ENCODE results near the gene SLC39A12.

Gene SLC39A12

DNA sequence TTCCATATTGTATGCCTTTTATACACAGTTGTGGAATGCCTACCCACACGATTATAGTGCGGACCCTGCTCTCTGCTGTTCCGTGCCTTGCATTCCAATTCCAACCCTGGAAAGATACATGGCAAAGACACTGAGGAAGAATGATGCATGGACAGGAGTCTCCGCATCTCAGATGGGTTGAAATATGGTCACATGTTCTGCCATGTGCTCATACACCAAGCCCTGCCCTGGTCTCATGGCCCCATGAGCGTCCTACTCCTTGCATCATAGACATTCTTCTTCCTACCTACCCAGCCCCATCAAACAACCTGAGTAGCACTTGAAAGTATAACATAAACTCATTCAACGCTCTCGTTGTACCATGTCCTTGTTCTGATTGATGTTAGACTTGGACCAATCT, 6.3 kb downstream of the SLC39A12 start:
- Mint-ChIP-seq H3K27me3 (ENCODE audit: low read depth) (peaks cover 4% of the 10 kb centered on the region), H3K36me3 (ENCODE audit: low read depth) (no peaks in the 10 kb centered on the region), H3K4me3 (no peak overlapping the region), H3K27ac (no peak overlapping the region), H3K4me1 (no peaks in the 10 kb centered on the region), H3K9me3 (no peaks in the 10 kb centered on the region)
- TF ChIP-seq, protein P1, sequence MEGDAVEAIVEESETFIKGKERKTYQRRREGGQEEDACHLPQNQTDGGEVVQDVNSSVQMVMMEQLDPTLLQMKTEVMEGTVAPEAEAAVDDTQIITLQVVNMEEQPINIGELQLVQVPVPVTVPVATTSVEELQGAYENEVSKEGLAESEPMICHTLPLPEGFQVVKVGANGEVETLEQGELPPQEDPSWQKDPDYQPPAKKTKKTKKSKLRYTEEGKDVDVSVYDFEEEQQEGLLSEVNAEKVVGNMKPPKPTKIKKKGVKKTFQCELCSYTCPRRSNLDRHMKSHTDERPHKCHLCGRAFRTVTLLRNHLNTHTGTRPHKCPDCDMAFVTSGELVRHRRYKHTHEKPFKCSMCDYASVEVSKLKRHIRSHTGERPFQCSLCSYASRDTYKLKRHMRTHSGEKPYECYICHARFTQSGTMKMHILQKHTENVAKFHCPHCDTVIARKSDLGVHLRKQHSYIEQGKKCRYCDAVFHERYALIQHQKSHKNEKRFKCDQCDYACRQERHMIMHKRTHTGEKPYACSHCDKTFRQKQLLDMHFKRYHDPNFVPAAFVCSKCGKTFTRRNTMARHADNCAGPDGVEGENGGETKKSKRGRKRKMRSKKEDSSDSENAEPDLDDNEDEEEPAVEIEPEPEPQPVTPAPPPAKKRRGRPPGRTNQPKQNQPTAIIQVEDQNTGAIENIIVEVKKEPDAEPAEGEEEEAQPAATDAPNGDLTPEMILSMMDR (IDR thresholded peaks at IDR 0.05; ENCODE audit: unreplicated experiment in 3 of 3) = no peak

DNA sequence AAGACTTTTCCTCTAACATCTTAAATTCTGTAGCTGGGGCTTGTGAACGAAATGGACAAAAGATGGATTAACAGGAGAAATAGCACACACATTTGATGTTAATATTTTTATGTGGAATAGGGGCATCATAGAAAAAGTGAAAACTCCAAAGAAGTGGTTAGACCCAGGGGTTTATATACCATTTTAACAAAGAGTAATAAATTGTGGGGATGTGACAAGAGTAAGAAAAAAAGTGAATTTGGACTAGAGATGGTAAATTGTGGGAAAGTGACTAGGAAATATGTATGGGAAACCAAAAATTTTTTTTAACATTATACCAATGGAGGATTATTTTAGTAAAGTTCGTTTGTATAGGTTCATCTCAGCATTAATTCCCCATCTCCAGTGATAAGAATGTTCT, 8.2 kb downstream of the SLC39A12 start:
- TF ChIP-seq, protein P1 (IDR thresholded peaks at IDR 0.05; ENCODE audit: unreplicated experiment in 3 of 3) = no peak

DNA sequence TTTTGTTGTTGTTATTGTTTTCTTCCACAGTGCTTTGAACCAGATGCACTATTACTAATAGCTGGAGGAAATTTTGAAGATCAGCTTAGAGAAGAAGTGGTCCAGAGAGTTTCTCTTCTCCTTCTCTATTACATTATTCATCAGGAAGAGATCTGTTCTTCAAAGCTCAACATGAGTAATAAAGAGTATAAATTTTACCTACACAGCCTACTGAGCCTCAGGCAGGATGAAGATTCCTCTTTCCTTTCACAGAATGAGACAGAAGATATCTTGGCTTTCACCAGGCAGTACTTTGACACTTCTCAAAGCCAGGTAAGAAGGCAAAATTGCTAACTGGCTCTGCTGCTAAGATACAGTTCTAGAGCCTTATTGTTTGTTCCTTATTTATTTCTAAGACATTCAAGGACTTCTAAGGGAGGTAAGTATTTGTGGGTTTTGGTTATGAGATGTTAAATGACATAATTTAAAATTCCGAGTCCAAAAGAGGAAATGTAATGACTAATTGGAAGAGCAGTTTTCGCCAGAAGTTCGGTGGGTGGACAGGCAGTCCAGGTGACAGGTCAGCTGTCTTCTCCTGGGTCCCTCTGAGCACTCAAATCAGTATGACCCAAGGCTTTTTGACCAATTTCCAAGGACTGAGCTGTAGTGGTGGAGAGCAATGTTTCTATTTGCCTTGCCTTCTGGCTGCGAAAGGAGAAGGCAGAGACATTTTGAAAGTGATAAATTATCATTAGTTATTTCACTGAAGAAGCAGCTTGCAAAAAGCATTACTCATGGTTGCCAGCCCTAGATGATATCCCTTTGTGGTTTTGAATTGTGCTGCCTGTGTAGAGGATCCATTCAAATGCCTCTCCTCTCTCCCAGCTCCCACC, 10.1 kb downstream of the SLC39A12 start:
- H3K4me3 Mint-ChIP-seq = no peak overlapping the region
- no peaks in the 10 kb centered on the region for H3K9me3 Mint-ChIP-seq
- TF ChIP-seq, protein P1 (IDR thresholded peaks at IDR 0.05; ENCODE audit: unreplicated experiment in 3 of 3) = no peak
- H3K27ac Mint-ChIP-seq = no peak overlapping the region
- no peaks in the 10 kb centered on the region for H3K36me3 Mint-ChIP-seq (ENCODE audit: low read depth)
- H3K4me1 Mint-ChIP-seq = no peaks in the 10 kb centered on the region
- H3K27me3 Mint-ChIP-seq (ENCODE audit: low read depth) = peaks cover 4% of the 10 kb centered on the region

More for the DNA sequence above, 8.2 kb downstream of the SLC39A12 start:
- Mint-ChIP-seq H3K27me3 (ENCODE audit: low read depth) (peaks cover 4% of the 10 kb centered on the region), H3K4me3 (no peak overlapping the region), H3K36me3 (ENCODE audit: low read depth) (no peaks in the 10 kb centered on the region), H3K9me3 (no peaks in the 10 kb centered on the region), H3K27ac (no peak overlapping the region), H3K4me1 (no peaks in the 10 kb centered on the region)

DNA sequence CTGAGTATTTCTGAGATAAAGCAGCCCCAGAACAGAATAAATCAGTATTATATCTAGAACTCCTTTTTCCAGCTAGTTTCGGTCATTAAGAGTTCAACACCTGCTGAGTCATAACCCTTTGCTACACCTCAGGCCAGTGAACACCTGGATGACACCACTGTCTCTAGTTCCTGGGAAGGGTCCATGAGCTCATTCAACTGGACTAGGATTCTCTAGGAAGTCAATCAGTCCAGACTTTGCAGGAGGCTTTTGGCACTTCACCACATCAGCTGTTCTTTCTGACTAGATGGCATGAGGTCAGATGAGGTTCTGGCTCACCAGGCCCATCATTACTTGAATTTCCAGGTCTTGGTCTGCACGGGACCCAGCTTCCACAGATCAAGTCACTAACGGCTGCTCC, 11.7 kb downstream of the SLC39A12 start:
- TF ChIP-seq, protein P1 (IDR thresholded peaks at IDR 0.05; ENCODE audit: unreplicated experiment in 3 of 3) = no peak
- no peak overlapping the region for H3K27ac Mint-ChIP-seq
- no peak overlapping the region for H3K4me3 Mint-ChIP-seq
- no peaks in the 10 kb centered on the region for H3K4me1 Mint-ChIP-seq
- H3K9me3 Mint-ChIP-seq = peaks cover 3% of the 10 kb centered on the region
- H3K27me3 Mint-ChIP-seq (ENCODE audit: low read depth) = peaks cover 4% of the 10 kb centered on the region
- H3K36me3 Mint-ChIP-seq (ENCODE audit: low read depth) = no peaks in the 10 kb centered on the region

DNA sequence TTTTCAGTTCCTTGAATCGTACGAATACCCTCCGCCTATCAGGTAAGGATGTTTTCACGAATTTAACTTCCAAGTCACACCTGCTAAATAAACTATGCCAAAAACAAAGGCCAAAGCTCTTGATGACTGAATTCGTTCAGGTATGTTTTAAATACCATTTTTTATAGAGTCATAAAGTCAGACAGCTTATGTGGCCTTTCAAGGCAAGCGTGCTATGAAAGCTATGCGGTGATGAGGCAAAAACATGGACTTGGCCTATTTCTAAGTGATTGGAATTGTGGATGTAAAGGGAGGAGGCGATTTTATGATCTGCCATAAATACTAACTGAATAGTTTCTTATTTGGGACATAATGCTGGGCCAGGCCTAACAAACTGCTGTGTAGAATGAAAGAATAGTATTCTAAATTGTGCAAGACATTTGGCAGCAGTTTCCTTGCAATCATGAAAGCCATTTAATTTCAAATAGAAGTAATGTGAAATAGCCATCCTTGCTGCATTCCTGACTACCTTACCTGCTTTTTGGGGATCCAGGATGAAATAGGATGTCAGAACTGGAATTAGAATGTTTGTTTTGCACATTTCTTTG, 14.0 kb downstream of the SLC39A12 start:
- H3K9me3 Mint-ChIP-seq = peaks cover 21% of the 10 kb centered on the region
- no peak overlapping the region for H3K4me3 Mint-ChIP-seq
- no peaks in the 10 kb centered on the region for H3K36me3 Mint-ChIP-seq (ENCODE audit: low read depth)
- TF ChIP-seq, protein P1 (IDR thresholded peaks at IDR 0.05; ENCODE audit: unreplicated experiment in 3 of 3) = no peak
- peaks cover 4% of the 10 kb centered on the region for H3K27me3 Mint-ChIP-seq (ENCODE audit: low read depth)
- H3K4me1 Mint-ChIP-seq = no peaks in the 10 kb centered on the region
- no peak overlapping the region for H3K27ac Mint-ChIP-seq

All from nephron (organoid).